ENCODE measurements around the gene IL13RA1. TPM values are rescaled to one million over a fixed set of nuclear protein-coding genes. Genes with fewer than 3 reads are reported as not detected.

Gene IL13RA1
- total and polyA plus RNA-seq, 2 experiments from 2014 or later = 17.8 to 23.6 TPM

GRCh38 chrX:118740276-118740889 is 13.0 kb downstream of the IL13RA1 start:
- no peaks in the 10 kb centered on the region for H3K27me3 ChIP-seq
- H3K9me3 ChIP-seq (ENCODE audit: low read depth) = no peaks in the 10 kb centered on the region
- no peaks in the 10 kb centered on the region for H3K36me3 ChIP-seq
- H3K4me3 ChIP-seq = no peak overlapping the region
- no peak for DNase-seq (ENCODE audit: low read depth in 1 of 2, low spot score in 1 of 2)
- peaks cover 5% of the 10 kb centered on the region for H3K4me1 ChIP-seq (ENCODE audit: low read depth)
- no peak overlapping the region for H3K27ac ChIP-seq
- TF ChIP-seq CTCF (IDR thresholded peaks at IDR 0.05; ENCODE audit: low read depth, low read length) = no peak

- Histone ChIP-seq H3K4me3 (no peak overlapping the region), H3K4me1 (ENCODE audit: low read depth) (peaks cover 5% of the 10 kb centered on the region), H3K9me3 (ENCODE audit: low read depth) (no peaks in the 10 kb centered on the region), H3K27me3 (no peaks in the 10 kb centered on the region), H3K27ac (no peak overlapping the region), H3K36me3 (no peaks in the 10 kb centered on the region)
- TF ChIP-seq CTCF (IDR thresholded peaks at IDR 0.05; ENCODE audit: low read depth, low read length) = no peak
- DNase-seq (ENCODE audit: low read depth in 1 of 2, low spot score in 1 of 2) = no peak
Observed at GRCh38 chrX:118742176-118742575, 14.8 kb downstream of the IL13RA1 start.

GRCh38 chrX:118745570-118745969 is 18.2 kb downstream of the IL13RA1 start:
- no peak overlapping the region for H3K4me3 ChIP-seq
- no peaks in the 10 kb centered on the region for H3K9me3 ChIP-seq (ENCODE audit: low read depth)
- no peak for TF ChIP-seq CTCF (IDR thresholded peaks at IDR 0.05; ENCODE audit: low read depth, low read length)
- H3K27ac ChIP-seq = no peak overlapping the region
- no peaks in the 10 kb centered on the region for H3K36me3 ChIP-seq
- no peaks in the 10 kb centered on the region for H3K4me1 ChIP-seq (ENCODE audit: low read depth)
- DNase-seq (ENCODE audit: low read depth in 1 of 2, low spot score in 1 of 2) = peak in 1 of 2 donors; percentile 33
- H3K27me3 ChIP-seq = no peaks in the 10 kb centered on the region

- H3K9me3 ChIP-seq (ENCODE audit: low read depth) = no peaks in the 10 kb centered on the region
- DNase-seq (ENCODE audit: low read depth in 1 of 2, low spot score in 1 of 2) = no peak
- no peaks in the 10 kb centered on the region for H3K4me1 ChIP-seq (ENCODE audit: low read depth)
- H3K36me3 ChIP-seq = no peaks in the 10 kb centered on the region
- no peak for TF ChIP-seq CTCF (IDR thresholded peaks at IDR 0.05; ENCODE audit: low read depth, low read length)
- no peaks in the 10 kb centered on the region for H3K27me3 ChIP-seq
- no peak overlapping the region for H3K4me3 ChIP-seq
- H3K27ac ChIP-seq = no peak overlapping the region
Observed at GRCh38 chrX:118751950-118752783, 24.8 kb downstream of the IL13RA1 start.

GRCh38 chrX:118755633-118756032 is 28.2 kb downstream of the IL13RA1 start:
- no peak for TF ChIP-seq CTCF (IDR thresholded peaks at IDR 0.05; ENCODE audit: low read depth, low read length)
- DNase-seq (ENCODE audit: low read depth in 1 of 2, low spot score in 1 of 2) = no peak
- Histone ChIP-seq H3K27me3 (no peaks in the 10 kb centered on the region), H3K4me1 (ENCODE audit: low read depth) (no peaks in the 10 kb centered on the region), H3K36me3 (no peaks in the 10 kb centered on the region), H3K4me3 (no peak overlapping the region), H3K27ac (no peak overlapping the region), H3K9me3 (ENCODE audit: low read depth) (no peaks in the 10 kb centered on the region)
